ENCODE results near the gene SAMD4A.

Gene SAMD4A

GRCh38 chr14:54803396-54803795 lies 236.5 kb downstream of the SAMD4A start:
- peaks cover 22% of the 10 kb centered on the region for H3K27me3 Mint-ChIP-seq (ENCODE audit: low read depth)
- TF ChIP-seq CTCF (IDR thresholded peaks at IDR 0.05; ENCODE audit: unreplicated experiment in 3 of 3): no peak
- H3K36me3 Mint-ChIP-seq (ENCODE audit: low read depth): no peaks in the 10 kb centered on the region
- peaks cover 3% of the 10 kb centered on the region for H3K9me3 Mint-ChIP-seq
- H3K4me1 Mint-ChIP-seq: peaks cover 19% of the 10 kb centered on the region
- H3K4me3 Mint-ChIP-seq: no peak overlapping the region
- no peak overlapping the region for H3K27ac Mint-ChIP-seq

- no peak overlapping the region for H3K27ac Mint-ChIP-seq
- H3K27me3 Mint-ChIP-seq (ENCODE audit: low read depth): peaks cover 22% of the 10 kb centered on the region
- no peaks in the 10 kb centered on the region for H3K36me3 Mint-ChIP-seq (ENCODE audit: low read depth)
- TF ChIP-seq CTCF (IDR thresholded peaks at IDR 0.05; ENCODE audit: unreplicated experiment in 3 of 3): no peak
- peaks cover 25% of the 10 kb centered on the region for H3K4me1 Mint-ChIP-seq
- peaks cover 3% of the 10 kb centered on the region for H3K9me3 Mint-ChIP-seq
- H3K4me3 Mint-ChIP-seq: no peak overlapping the region
Observed at GRCh38 chr14:54803926-54804537, 237.1 kb downstream of the SAMD4A start.

GRCh38 chr14:54804538-54805041 lies 237.7 kb downstream of the SAMD4A start:
- H3K27ac Mint-ChIP-seq: no peak overlapping the region
- H3K9me3 Mint-ChIP-seq: peaks cover 3% of the 10 kb centered on the region
- H3K27me3 Mint-ChIP-seq (ENCODE audit: low read depth): peaks cover 22% of the 10 kb centered on the region
- H3K4me3 Mint-ChIP-seq: no peak overlapping the region
- H3K4me1 Mint-ChIP-seq: peaks cover 26% of the 10 kb centered on the region
- H3K36me3 Mint-ChIP-seq (ENCODE audit: low read depth): no peaks in the 10 kb centered on the region
- TF ChIP-seq CTCF (IDR thresholded peaks at IDR 0.05; ENCODE audit: unreplicated experiment in 3 of 3): no peak

- Mint-ChIP-seq H3K36me3 (ENCODE audit: low read depth) (no peaks in the 10 kb centered on the region), H3K27ac (no peak overlapping the region), H3K27me3 (ENCODE audit: low read depth) (peaks cover 18% of the 10 kb centered on the region)
Observed at GRCh38 chr14:54805070-54805444, 238.1 kb downstream of the SAMD4A start.

GRCh38 chr14:54805445-54806322 lies 238.8 kb downstream of the SAMD4A start:
- H3K36me3 Mint-ChIP-seq (ENCODE audit: low read depth): no peaks in the 10 kb centered on the region
- peaks cover 3% of the 10 kb centered on the region for H3K9me3 Mint-ChIP-seq
- H3K27ac Mint-ChIP-seq: peak overlapping the region in 1 of 3 experiments; percentile 13
- peaks cover 26% of the 10 kb centered on the region for H3K4me1 Mint-ChIP-seq
- peak; percentile 86 to 94 (median 89) for TF ChIP-seq CTCF (IDR thresholded peaks at IDR 0.05; ENCODE audit: unreplicated experiment in 3 of 3)
- peak overlapping the region; percentile 7 to 62 (median 42) for H3K4me3 Mint-ChIP-seq
- H3K27me3 Mint-ChIP-seq (ENCODE audit: low read depth): peaks cover 18% of the 10 kb centered on the region

More at GRCh38 chr14:54805070-54805444, 238.1 kb downstream of the SAMD4A start:
- peaks cover 3% of the 10 kb centered on the region for H3K9me3 Mint-ChIP-seq
- H3K4me3 Mint-ChIP-seq: no peak overlapping the region
- no peak for TF ChIP-seq CTCF (IDR thresholded peaks at IDR 0.05; ENCODE audit: unreplicated experiment in 3 of 3)
- peaks cover 26% of the 10 kb centered on the region for H3K4me1 Mint-ChIP-seq
